B cell (primary cell): Measurements from ENCODE around the gene CYP26A1. TPM values are rescaled to one million over a fixed set of nuclear protein-coding genes. Genes with fewer than 3 reads are reported as not detected.

ENCODE experiments used
- ATAC-seq: fragments of 200-7000 bp; cut with Tn5 transposase; one replicate; pipeline ENCODE4 v1.10.0; 2021; ENCODE audit warnings: low read depth, mild to moderate bottlenecking, moderate number of reproducible peaks, moderate library complexity
- CTCF ChIA-PET: fragments of 350-600 bp; sonication (Branson Sonifier 250); formaldehyde crosslinking; loops from one replicate; lab custom pipeline; 2021; ENCODE audit warnings: antibody characterized with exemption, inconsistent platforms; lab: Charles Lee
- POLR2A ChIA-PET: fragments of 350-600 bp; sonication (Branson Sonifier 250); formaldehyde crosslinking; loops from one replicate; lab custom pipeline; 2021; ENCODE audit warnings: antibody characterized with exemption; lab: Charles Lee
- DNase-seq: peaks from one replicate; pipeline ENCODE4 v3.0.0; 2013
- H2AFZ ChIP-seq: 2 replicates; pipeline ENCODE4 v1.6.1; 2012; ENCODE audit warnings: mild to moderate bottlenecking, low read depth, low read length; ENCODE audit not compliant: insufficient read depth, poor library complexity, severe bottlenecking
- H3K27ac ChIP-seq, 2 donors: 1 replicate in 1 of 2; 2 replicates in 1 of 2; pipeline ENCODE4 v1.5.1; 2012 to 2013; ENCODE audit warnings: low read length in 2 of 2, mild to moderate bottlenecking in 2 of 2, moderate library complexity in 1 of 2
- H3K27me3 ChIP-seq, 4 experiments: fragments of 200-600 bp in 1 of 4; sonication (generic) in 1 of 4; replicated peaks in 1 of 4; 1 replicate in 2 of 4; 2 replicates in 2 of 4; pipeline versions ENCODE4 v1.6.1 to v1.7.0; 2013 to 2016; ENCODE audit warnings: low read length in 3 of 4, mild to moderate bottlenecking in 2 of 4, mixed read lengths in 1 of 4, moderate library complexity in 1 of 4; ENCODE audit not compliant: insufficient read depth in 4 of 4, control insufficient read depth in 3 of 4; ENCODE audit errors: control extremely low read depth in 1 of 4
- H3K36me3 ChIP-seq, 2 experiments: replicated peaks in 1 of 2; 1 replicate in 1 of 2; 2 replicates in 1 of 2; pipeline versions ENCODE4 v1.6.1 to v1.7.1; 2013; ENCODE audit warnings: low read length in 1 of 2; ENCODE audit not compliant: insufficient read depth in 2 of 2, control insufficient read depth in 1 of 2; ENCODE audit errors: control extremely low read depth in 1 of 2, extremely low read depth in 1 of 2
- H3K4me1 ChIP-seq, 2 donors: fragments of 200-600 bp in 1 of 2; sonication (generic) in 1 of 2; 1 replicate in 1 of 2; 2 replicates in 1 of 2; pipeline versions ENCODE4 v1.5.1 to v1.6.1; 2013 to 2017; ENCODE audit warnings: low read length in 2 of 2; ENCODE audit not compliant: control insufficient read depth in 2 of 2, insufficient read depth in 2 of 2
- H3K4me2 ChIP-seq: replicated peaks from 2 replicates; pipeline ENCODE3; 2012; ENCODE audit warnings: mild to moderate bottlenecking, low read depth, low read length; ENCODE audit not compliant: poor library complexity, severe bottlenecking
- H3K4me3 ChIP-seq, 5 experiments: fragments of 200-600 bp in 1 of 5; sonication (generic) in 1 of 5; 1 replicate in 3 of 5; 2 replicates in 2 of 5; pipeline versions ENCODE4 v1.5.1 to v1.7.0; 2011 to 2016; ENCODE audit warnings: low read length in 4 of 5, mild to moderate bottlenecking in 4 of 5, low read depth in 2 of 5, control low read depth in 1 of 5, moderate library complexity in 1 of 5; ENCODE audit not compliant: insufficient read depth in 1 of 5; ENCODE audit errors: control extremely low read depth in 1 of 5, extremely low read depth in 1 of 5
- H3K79me2 ChIP-seq: fragments of 200-600 bp; sonication (generic); one replicate; pipeline ENCODE4 v1.6.0; 2016; ENCODE audit warnings: low read length; ENCODE audit not compliant: control insufficient read depth, insufficient read depth
- H3K9ac ChIP-seq: fragments of 200-600 bp; sonication (generic); 2 replicates; pipeline ENCODE4 v1.6.1; 2017; ENCODE audit warnings: mild to moderate bottlenecking, low read length, moderate library complexity
- H3K9me3 ChIP-seq, 3 donors: one replicate each; pipeline versions ENCODE4 v1.6.1 to v1.7.1; 2013; ENCODE audit warnings: low read length in 2 of 3; ENCODE audit not compliant: control insufficient read depth in 2 of 3, insufficient read depth in 1 of 3; ENCODE audit errors: control extremely low read depth in 1 of 3
- H4K20me1 ChIP-seq: 2 replicates; pipeline ENCODE4 v1.6.0; 2012; ENCODE audit warnings: mild to moderate bottlenecking, low read length; ENCODE audit not compliant: insufficient read depth, control insufficient read depth, poor library complexity, severe bottlenecking
- H3K27ac Mint-ChIP-seq: one replicate; pipeline ENCODE4 v1.8.0; 2021; ENCODE audit warnings: mixed read lengths
- H3K27me3 Mint-ChIP-seq: one replicate; pipeline ENCODE4 v1.8.0; 2021; ENCODE audit warnings: mixed read lengths
- H3K4me1 Mint-ChIP-seq: one replicate; pipeline ENCODE4 v1.8.0; 2021; ENCODE audit warnings: mixed read lengths
- H3K4me3 Mint-ChIP-seq: one replicate; pipeline ENCODE4 v1.8.0; 2021; ENCODE audit warnings: mixed read lengths
- H3K9me3 Mint-ChIP-seq: one replicate; pipeline ENCODE4 v1.8.0; 2022; ENCODE audit warnings: mixed read lengths; ENCODE audit not compliant: insufficient read depth
- CTCF ChIP-seq: fragments of 200-600 bp; IDR thresholded peaks from one replicate; pipeline ENCODE4 v1.8.0; 2022; ENCODE audit warnings: antibody characterized with exemption, mild to moderate bottlenecking
- EZH2 ChIP-seq: IDR thresholded peaks from 2 replicates; pipeline ENCODE4 v1.6.1; 2012; ENCODE audit warnings: borderline replicate concordance, low read depth, mild to moderate bottlenecking, moderate library complexity, low read length; ENCODE audit not compliant: insufficient read depth, poor library complexity, severe bottlenecking
- WGBS: methylation state at CpG from one replicate; pipeline ENCODE4 v1.1.5; 2013; ENCODE audit warnings: missing lambda C conversion rate; ENCODE audit not compliant: insufficient coverage; 5-methylcytosine and 5-hydroxymethylcytosine counted together
- intact Hi-C: fragments of 100-400 bp; cut with micrococcal nuclease; formaldehyde crosslinking; loops from one replicate; pipeline ENCODE4 v1.10.0; 2022
- polyA plus RNA-seq: library from polyadenylated mRNA; depleted of rRNA; stranded (reverse); fragments of >200 nt; gene quantifications from 2 replicates; pipeline ENCODE4 v1.2.3, GENCODE V29; 2012
- total RNA-seq, 2 donors: library from RNA; stranded (reverse); fragments of 120-200 nt in 1 of 2; gene quantifications; 1 replicate in 1 of 2; 2 replicates in 1 of 2; pipeline versions ENCODE4 v1.2.3 to v1.2.4, GENCODE V29; 2013 to 2022

The CYP26A1 gene
- total and polyA plus RNA-seq, 2 donors (not counting 1 experiment from before 2014, with no cell fraction given), result not detected

- H3K9me3 ChIP-seq, result no peaks in the 10 kb centered on the region
- H3K36me3 ChIP-seq, result peaks cover 0 to 2% of the 10 kb centered on the region in 2 experiments
- Mint-ChIP-seq H3K27me3 (no peaks in the 10 kb centered on the region), H3K4me3 (no peak overlapping the region), H3K4me1 (peaks cover 4% of the 10 kb centered on the region), H3K9me3 (no peaks in the 10 kb centered on the region), H3K27ac (no peak overlapping the region)
- H2AFZ ChIP-seq, result no peak overlapping the region
- no peak overlapping the region for H3K9ac ChIP-seq
- H3K79me2 ChIP-seq, result no peaks in the 10 kb centered on the region
- H3K27ac ChIP-seq, result no peak overlapping the region
- peaks cover 2 to 3% of the 10 kb centered on the region in 2 donors for H3K4me1 ChIP-seq
- no peak for ATAC-seq
- H4K20me1 ChIP-seq, result no peaks in the 10 kb centered on the region
- intact Hi-C loops, result no loop called here
- ChIA-PET POLR2A (no interaction called here), CTCF (no interaction called here)
- TF ChIP-seq EZH2 (no peak), CTCF (no peak)
- H3K27me3 ChIP-seq, result no peaks in the 10 kb centered on the region
- no peak overlapping the region for H3K4me2 ChIP-seq
- DNase-seq, result no peak
- no peak overlapping the region for H3K4me3 ChIP-seq
- no CpG with 5 or more reads among the region's 1 CpG for WGBS
Measured at GRCh38 chr10:93034426-93034825, 39.3 kb upstream of the CYP26A1 start.

DNA sequence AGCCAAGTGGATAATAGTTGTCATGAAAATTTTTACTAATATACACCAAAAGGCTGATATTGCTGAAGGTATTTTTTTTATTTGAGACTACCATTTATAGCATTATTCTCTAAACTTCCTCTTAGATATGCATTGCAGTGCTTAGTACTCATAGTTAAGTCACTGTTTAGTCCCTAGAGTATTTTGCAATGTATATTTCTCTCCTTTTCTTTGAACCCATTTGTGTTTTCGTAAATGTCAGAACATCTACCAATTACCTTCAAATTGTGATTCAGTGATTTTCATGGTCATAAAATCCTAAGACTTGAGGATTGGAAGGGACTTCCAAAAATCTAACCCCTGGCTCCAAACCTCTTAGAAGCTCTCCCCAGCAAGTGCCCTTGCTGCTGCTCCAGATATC lies 34.6 kb upstream of the CYP26A1 start:
- TF ChIP-seq CTCF (no peak), EZH2 (no peak)
- H3K4me2 ChIP-seq, result no peak overlapping the region
- intact Hi-C loops, result no loop called here
- ChIA-PET POLR2A (no interaction called here), CTCF (no interaction called here)
- H3K4me1 Mint-ChIP-seq, result peaks cover 10% of the 10 kb centered on the region
- H3K4me3 ChIP-seq, result no peak overlapping the region
- no peak overlapping the region for H3K27ac ChIP-seq
- peaks cover 3 to 7% of the 10 kb centered on the region in 2 donors for H3K4me1 ChIP-seq
- H4K20me1 ChIP-seq, result no peaks in the 10 kb centered on the region
- no peak for ATAC-seq
- no peaks in the 10 kb centered on the region for H3K27me3 Mint-ChIP-seq
- no peaks in the 10 kb centered on the region for H3K9me3 ChIP-seq
- peaks cover 0 to 5% of the 10 kb centered on the region in 2 experiments for H3K36me3 ChIP-seq
- no peaks in the 10 kb centered on the region for H3K79me2 ChIP-seq
- DNase-seq, result no peak
- no peaks in the 10 kb centered on the region for H3K9me3 Mint-ChIP-seq
- no peak overlapping the region for H3K4me3 Mint-ChIP-seq
- no peaks in the 10 kb centered on the region for H3K27me3 ChIP-seq
- no CpG with 5 or more reads among the region's 1 CpG for WGBS
- no peak overlapping the region for H3K27ac Mint-ChIP-seq
- H2AFZ ChIP-seq, result no peak overlapping the region
- H3K9ac ChIP-seq, result no peak overlapping the region
